ENCODE measurements around the gene HLCS.

The HLCS gene

DNA sequence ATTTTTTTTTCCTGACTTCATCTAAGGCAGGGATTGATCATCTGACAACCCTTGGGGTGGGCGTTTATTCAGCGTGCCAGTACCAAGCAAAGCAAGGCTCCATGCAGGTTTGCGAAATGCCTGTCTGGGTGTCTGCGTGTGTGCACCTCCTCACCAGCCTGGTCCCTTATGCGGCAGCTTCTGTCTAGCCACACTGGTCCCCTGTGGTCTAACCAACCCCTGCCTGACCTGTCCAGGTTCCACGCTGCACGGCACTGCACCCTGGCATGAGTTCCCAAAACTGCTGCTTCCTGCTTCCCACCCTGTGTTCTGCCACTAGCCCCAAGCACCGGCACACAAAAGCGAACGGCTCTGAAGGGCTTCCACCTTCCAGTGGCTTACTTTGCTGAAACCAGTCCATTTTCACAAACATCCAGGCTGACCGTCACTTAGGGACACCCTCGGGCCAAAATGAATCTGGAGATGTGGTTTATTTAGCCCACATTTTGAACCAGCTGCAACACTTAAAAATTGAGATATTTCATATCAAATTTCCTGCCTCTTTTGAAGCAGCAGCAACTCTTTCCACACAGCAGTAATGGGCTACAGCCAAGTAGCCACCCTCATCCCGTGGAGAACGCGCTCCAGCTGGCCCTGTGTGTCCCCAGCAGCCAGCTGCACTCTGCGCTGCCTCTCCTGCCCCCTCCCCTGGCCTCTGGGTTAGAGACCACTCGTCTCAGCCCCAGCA, 55.7 kb downstream of the HLCS start (continued):
- TF ChIP-seq ZBTB11 (tag by site-specific recombination; conservative IDR thresholded peaks at IDR 0.05; ENCODE audit: low read depth) (no peak), ZSCAN5A (tag by site-specific recombination; IDR thresholded peaks at IDR 0.05) (no peak), ZNF433 (tag by site-specific recombination; IDR thresholded peaks at IDR 0.05; ENCODE audit: low read depth) (no peak), ZBTB10 (tag by site-specific recombination; IDR thresholded peaks at IDR 0.05) (no peak), ZNF335 (tag by site-specific recombination; conservative IDR thresholded peaks at IDR 0.05) (no peak), ZNF19 (tag by site-specific recombination; IDR thresholded peaks at IDR 0.05; ENCODE audit: low read depth) (no peak), BCL6B (tag by site-specific recombination; IDR thresholded peaks at IDR 0.05) (no peak), ZNF37A (tag by site-specific recombination; IDR thresholded peaks at IDR 0.05) (no peak), ZNF596 (tag by site-specific recombination; IDR thresholded peaks at IDR 0.05) (no peak), IKZF3 (tag by site-specific recombination; IDR thresholded peaks at IDR 0.05) (0 out of 2 replicates have a peak, but pooled peaks have one; percentile 60), ZNF473 (tag by site-specific recombination; IDR thresholded peaks at IDR 0.05) (no peak), KLF1 (tag by site-specific recombination; IDR thresholded peaks at IDR 0.05) (no peak), ZNF148 (tag by site-specific recombination; IDR thresholded peaks at IDR 0.05; ENCODE audit: borderline replicate concordance) (no peak), PRDM4 (tag by site-specific recombination; IDR thresholded peaks at IDR 0.05) (no peak), ZXDB (tag by site-specific recombination; IDR thresholded peaks at IDR 0.05) (peak; percentile 49; the same call in 1 of the 2 replicates), TRIM28 (IDR thresholded peaks at IDR 0.05; ENCODE audit: borderline replicate concordance, low read length) (no peak), ZFP69B (tag by site-specific recombination; IDR thresholded peaks at IDR 0.05) (no peak; the same call in 1 of the 2 replicates), HIC1 (tag by site-specific recombination; IDR thresholded peaks at IDR 0.05) (no peak), ZBTB1 (tag by site-specific recombination; IDR thresholded peaks at IDR 0.05) (no peak), OVOL3 (tag by site-specific recombination; IDR thresholded peaks at IDR 0.05) (no peak)
- TF ChIP-seq, protein P1, sequence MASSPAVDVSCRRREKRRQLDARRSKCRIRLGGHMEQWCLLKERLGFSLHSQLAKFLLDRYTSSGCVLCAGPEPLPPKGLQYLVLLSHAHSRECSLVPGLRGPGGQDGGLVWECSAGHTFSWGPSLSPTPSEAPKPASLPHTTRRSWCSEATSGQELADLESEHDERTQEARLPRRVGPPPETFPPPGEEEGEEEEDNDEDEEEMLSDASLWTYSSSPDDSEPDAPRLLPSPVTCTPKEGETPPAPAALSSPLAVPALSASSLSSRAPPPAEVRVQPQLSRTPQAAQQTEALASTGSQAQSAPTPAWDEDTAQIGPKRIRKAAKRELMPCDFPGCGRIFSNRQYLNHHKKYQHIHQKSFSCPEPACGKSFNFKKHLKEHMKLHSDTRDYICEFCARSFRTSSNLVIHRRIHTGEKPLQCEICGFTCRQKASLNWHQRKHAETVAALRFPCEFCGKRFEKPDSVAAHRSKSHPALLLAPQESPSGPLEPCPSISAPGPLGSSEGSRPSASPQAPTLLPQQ (tag by site-specific recombination; IDR thresholded peaks at IDR 0.05) = peak; percentile 61
